HG02759 (cell line): ENCODE results near the gene PHLPP1.
A peak's percentile ranks its signal among the peaks of the same experiment; 100 is the strongest.

Source experiments
- ATAC-seq: cut with Tn5 transposase; IDR thresholded peaks from one replicate; pipeline ENCODE4 v1.9.1; 2021; ENCODE audit warnings: mild to moderate bottlenecking, moderate library complexity; ENCODE audit not compliant: unreplicated experiment

PHLPP1 gene

DNA sequence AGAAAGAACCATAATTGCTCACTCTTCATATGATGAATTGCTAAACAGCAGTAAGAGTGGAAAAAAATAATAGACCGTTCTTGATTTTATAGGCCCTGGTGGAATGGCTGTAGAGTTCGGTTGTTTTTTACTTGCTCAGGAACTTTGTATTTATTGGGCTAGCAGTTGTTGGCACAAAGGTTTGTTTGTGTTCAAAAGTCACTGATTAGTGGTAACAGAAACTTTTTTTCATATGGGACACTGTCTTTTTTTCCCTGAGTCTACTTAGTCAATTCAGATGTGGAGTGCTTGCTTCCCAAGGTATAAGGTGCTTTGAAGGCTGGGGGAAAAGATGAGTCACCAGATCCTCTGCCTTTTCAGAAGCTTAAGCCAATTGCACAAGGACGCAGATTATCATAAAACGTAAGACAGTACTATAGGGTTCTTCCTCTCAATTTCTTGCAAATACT, 25.8 kb downstream of the PHLPP1 start:
- ATAC-seq: no peak

DNA sequence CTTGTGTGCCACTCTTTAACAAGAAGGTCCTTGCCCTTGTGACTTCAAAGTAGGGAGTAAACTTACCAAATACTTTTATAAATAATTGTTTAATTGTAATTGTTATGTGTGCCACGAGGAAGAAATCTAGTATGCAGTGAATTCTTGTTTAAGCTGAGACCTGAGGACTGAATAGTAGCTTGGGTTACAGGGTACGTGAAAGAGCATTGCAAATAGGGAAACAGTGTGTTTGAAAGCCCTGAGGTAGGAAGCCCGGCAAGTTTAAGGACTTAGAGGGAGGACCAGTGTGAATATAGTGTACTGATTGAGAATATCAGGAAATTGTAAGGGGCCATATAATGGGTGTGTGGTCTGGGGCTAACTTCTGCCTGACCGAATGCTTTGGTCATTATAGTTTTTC, 26.2 kb downstream of the PHLPP1 start:
- no peak for ATAC-seq

DNA sequence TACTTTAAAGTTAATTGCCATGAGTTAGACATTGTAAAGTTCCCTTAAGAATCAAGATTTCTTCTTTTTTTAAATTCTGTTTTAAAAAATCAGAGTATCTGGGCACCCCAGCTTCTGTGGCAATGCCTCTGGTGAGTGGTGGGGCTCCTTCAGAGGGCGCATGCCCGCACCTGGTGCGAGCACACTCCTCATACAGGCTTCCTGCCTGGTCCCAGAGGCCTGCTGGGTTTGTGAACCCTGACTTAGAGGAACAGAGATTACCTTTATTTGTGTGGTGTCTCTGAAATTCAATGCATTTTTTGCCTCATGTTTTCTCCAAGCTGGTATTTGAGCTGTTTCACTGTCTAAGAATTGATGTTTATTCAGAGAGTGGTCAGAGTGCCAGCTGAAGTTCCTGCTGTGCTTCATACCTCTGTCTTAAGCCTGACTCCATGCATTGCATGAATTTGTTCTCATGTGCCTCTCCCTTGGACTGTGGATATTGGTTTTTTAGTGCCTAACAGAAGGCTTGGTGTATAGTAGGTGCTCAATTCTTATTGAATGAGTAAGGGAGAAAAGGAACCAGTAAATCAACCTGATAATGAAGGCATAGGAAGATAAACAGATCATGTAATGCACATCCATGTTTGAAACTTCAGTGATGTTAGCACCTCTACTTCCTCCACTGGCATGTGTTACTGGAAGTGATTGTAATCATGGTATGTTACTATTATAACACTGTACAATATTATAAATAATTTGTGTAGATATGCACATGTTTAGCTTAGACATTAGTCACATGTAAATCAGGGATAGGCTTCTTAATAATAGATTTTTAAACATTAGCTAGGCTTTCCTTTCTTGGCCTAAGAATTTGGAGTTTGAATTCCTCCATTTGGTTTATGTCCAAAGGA, 29.0 kb downstream of the PHLPP1 start:
- ATAC-seq: peak; percentile 83

DNA sequence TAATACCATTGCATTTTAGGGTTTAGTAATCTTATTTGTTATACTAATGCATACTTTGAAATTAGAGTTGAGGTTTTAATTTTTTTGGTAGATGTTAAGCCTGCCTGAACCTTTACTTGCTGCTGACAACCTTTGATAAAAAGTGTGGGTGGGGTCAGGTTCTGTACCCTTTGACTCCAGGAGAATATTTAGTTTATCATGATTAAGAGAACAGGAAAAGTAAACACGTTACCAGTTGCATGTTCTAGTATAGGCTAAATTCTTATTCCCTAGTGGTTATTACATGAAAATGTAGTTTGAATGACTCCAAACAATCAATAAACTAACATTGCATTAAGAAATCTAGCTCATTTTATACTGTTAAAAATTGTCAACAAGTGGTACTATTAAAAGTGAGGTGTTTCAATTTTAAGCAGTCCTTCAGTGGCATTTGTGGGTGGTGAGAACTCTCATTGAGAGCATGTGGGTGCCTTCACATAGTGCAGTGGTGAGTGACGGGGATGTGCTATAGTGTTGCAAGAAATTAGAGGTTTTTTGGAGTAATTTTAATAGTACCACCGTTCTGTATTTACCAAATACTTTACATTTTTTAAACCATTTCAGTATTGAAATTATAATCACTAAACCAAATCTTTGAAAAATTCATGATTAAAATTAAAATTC, 29.9 kb downstream of the PHLPP1 start:
- ATAC-seq: no peak

DNA sequence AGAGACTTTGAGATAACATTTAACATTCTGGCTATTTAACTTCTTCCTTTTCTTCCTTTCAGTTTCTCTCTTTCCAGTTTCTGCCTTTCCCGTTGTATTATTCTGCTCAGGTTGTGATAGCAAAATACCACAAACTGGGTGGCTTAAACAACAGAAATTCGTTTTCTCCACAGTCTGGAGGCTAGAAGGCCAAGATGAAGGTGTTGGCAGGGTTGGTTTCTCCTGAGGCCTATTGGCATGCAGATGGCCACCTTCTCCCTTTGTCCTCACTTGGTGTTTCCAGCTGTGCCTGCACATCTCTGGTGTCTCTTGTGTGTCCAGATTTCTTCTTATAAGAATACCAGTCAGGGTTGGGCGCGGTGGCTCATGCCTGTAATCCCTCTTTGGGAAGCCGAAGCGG, 34.0 kb downstream of the PHLPP1 start:
- no peak for ATAC-seq

DNA sequence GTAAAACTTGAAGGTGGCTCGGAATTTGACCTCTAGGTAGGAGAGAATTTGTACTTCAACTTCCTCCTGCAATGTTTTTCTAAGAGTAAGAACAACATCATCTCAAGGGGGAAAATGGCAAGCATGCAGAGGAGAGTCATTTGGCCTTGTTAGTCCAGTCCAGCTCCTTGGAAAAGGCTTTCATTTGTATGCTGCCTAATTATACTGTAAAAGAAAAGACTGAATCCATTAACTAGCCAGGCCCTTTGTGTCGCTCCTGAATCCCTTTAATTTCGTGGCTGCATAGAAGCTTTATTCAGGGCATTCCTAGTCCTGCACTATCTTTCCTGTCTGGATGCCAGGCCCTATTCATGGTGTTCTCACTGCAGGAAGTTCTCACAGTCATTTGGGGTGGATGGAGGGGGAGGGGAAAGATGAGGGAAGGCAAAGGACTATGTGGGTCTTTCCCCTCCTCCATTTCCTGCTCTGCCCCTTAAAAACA, 36.0 kb downstream of the PHLPP1 start:
- no peak for ATAC-seq

DNA sequence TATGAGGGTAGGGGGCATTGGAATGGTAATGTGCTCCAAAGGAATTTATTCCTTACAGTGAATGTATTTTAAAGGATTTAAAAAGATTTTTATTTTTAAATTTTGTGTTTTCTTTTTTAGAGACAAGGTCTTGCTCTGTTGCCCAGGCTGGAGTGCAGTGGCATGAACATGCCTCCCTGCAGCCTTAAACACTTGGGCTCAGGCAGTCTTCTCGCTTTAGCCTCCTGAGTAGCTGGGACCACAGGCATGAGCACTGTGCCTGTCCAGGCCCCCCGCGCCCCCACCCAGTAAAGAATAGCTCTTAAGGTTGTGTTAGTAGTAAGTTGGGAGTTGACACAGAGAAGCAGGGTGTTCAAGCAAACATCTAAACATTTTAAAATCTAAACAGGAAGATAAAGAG, 36.6 kb downstream of the PHLPP1 start:
- ATAC-seq: no peak

DNA sequence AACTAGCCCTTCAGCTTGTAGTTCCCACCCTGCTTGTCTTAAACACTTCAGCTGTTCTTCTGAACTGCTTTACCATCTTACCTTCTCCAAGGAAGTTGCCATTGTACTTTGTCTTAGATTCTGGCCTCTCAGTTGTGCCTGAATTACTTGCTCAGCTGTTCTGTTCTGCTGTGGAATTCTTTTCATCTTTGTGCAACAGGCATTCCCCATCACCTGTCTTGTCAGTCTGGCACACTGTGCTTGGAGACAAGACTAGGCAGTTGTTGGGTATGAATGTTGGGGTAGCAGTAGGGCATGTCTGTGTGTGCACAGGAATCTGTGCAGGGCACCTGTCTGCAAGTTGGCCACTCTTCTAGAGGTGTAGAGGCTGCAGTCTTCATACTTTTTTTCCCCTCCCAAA, 38.7 kb downstream of the PHLPP1 start:
- no peak for ATAC-seq

DNA sequence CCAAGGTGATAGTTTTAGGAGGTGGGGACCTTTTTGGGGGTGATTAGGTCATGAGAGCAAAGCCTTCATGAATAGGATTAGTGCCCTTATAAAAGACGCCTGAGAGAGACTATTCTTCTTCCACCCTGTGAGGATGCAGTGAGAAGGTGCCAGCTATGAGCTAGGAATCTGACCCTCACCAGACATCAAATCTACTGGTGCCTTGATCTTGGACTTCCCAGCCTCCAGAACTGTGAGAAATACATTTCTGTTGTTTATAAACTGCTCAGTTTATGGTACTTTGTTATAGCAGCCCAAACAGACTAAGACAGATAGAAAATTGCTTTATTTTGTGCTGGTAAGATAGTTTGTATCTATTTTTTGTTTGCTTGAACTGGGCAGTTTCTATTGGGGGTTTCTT, 40.1 kb downstream of the PHLPP1 start:
- ATAC-seq: no peak

DNA sequence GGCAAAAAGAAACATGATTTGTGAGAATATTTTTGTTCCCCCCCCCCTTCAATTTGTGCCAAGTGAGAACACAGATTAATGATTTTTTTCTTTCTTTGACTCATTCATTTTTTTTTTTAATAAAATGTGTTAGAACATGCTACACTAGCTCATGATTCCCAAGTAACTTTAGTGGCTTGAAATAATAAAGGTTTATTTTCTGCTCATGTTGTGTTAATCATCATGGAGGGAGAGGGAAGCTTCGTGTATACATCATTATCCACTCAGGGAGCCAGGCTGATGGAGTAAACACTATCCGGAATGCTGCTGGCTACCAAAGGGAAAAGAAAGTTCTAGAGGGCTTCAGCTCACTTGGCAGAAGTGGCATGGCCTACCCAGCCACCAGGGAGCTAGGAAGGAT, 40.6 kb downstream of the PHLPP1 start:
- no peak for ATAC-seq

DNA sequence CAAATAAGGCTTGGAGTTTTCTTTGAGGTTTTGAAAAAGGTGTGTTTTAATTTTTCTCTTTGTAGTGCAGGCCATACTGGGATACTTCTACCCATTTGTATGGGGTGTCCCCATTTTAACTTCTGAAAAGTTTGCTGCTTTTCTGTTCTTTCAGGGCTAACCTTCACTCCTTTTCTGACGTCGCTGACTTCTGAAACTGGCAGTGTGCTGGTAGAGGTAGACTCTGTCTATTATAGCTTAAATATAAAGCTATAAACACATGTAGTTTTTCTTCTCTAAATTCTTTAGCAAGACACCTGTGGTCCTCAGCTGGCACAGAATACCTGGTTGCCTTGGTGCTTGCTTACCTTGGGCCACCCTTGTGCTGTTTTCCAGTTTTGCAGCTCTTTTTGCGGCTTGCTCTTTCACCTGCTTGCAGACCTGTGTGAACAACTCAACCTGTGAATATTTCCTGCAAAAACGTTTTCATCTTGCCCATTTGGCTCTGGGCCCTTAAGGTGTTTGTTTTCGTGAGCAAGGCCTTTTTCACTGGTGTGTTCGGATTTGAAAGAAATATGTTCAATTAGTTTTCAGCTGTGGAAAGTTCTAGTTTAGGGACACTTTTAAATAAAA, 42.2 kb downstream of the PHLPP1 start:
- no peak for ATAC-seq

DNA sequence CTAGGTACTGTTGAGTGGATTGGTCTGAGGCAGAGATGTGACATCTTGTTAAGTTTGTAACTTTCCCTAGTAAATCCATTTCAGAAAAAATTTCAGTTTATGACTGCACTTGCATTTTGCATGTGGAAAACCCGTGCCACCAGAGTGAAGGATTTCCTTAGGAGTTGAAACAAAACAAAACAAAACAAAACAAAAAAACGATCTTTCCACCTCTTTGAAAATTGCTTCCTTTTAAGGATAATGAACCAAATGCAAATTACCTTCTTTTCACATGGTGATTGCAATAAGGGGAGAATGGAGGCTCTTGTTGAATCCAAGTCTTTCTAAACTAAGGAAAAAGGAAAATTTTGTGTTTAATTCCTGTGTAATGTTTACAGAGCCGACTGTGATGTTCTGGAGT, 43.2 kb downstream of the PHLPP1 start:
- no peak for ATAC-seq

DNA sequence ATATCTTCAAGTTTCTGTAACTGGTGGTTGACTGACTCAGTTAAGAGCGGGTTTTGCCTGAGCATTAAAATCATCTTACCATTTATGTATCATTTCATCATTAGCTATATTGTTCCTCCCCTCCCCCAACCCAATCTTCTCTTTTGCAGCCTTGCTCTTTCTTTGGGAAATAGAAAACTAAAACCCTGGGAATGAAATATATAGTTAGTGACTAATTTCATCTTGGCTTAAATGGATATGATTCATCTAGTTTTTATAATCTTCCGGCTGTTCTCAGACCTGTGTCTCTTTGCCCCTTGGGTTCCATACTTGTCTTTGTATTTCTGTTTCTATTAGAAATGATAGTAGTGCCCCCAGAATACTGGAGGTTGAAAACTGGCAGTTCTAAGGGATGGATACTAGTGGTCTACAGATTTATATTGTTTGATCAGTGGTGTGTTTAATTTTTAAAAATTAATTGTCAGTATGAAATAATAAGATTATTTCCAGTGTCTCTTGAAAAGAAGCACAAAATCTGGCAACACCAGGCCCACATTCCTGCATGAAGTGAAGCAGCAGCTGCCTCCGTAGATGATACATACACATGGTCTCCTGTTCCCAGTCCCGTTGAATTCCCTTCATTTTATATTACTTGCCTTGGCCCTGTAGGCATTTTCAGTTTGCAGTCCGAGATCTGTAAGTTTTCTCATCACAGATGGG, 44.5 kb downstream of the PHLPP1 start:
- no peak for ATAC-seq

DNA sequence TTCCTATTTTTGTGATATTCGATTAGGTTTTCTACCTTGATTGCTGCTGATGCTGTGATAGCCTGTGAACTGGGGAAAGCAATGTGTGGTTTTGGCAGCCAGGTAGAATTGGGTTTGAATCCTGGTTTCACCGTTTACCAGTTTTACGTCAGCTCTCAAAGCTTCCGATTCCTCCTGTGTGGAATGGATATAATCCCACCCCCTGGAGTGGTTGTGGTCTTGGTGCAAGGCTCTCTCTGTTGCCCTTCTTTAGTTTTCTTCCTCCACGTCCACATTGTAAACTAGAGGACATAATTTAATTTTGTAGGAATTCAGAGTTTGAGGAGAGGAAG, 45.0 kb downstream of the PHLPP1 start:
- ATAC-seq: no peak

DNA sequence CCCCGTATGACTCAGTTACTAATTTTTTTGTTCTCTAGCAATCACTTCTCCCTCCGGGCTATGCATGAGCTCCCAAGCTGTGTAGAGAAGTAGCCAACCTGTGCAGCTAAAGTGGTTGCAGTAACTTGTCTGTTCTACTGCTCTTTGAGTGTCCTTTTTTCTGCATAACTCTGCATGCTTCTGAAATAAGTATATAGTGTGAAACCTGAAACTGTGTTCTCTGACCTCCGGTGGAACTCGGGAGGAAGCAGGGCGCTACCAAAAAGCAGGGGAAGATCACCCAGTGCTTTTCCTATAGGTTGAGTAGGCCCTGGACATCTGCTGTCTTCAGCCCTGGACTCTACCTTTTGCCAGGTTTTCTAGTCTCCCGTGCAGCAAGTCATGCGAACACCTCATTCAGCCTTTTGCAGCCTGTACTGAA, 47.8 kb downstream of the PHLPP1 start:
- no peak for ATAC-seq

DNA sequence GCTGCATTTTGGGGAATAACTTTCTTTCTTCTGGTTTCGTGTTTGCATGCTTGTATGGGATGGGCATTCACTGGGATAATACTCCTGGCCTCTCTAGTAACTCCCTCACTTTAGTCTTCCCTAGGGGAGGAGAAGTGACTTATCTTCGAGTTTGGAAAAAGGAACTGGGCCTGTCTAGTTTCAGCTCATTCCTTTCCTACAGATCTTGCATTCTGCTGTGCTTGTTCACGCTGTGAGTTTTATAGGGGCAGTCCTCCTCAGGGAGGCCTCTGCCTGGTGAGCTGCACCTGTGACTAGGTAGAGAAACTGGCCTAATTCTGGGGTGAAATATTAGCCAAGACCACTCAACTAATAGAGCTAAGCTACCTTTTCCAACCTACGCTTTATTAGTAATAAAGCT, 50.9 kb downstream of the PHLPP1 start:
- no peak for ATAC-seq

DNA sequence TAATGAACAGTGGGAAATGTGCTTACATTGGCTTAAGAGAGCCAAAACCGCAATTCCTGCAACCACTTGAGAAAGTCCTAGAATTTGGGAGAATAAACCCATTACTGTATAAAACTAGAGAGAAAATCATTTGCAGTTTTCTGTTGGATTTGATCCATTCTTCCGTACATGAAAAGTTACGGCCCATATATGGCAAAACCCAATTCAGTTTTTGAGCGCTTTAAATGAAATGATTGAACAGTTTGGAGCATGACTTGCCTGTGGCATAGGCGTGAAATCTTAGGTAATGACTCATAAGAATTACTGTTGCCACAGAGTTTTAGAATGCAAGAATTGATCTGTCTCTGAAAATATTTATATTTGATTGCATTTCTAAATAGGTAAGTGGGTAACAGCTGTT, 52.0 kb downstream of the PHLPP1 start:
- ATAC-seq: no peak

DNA sequence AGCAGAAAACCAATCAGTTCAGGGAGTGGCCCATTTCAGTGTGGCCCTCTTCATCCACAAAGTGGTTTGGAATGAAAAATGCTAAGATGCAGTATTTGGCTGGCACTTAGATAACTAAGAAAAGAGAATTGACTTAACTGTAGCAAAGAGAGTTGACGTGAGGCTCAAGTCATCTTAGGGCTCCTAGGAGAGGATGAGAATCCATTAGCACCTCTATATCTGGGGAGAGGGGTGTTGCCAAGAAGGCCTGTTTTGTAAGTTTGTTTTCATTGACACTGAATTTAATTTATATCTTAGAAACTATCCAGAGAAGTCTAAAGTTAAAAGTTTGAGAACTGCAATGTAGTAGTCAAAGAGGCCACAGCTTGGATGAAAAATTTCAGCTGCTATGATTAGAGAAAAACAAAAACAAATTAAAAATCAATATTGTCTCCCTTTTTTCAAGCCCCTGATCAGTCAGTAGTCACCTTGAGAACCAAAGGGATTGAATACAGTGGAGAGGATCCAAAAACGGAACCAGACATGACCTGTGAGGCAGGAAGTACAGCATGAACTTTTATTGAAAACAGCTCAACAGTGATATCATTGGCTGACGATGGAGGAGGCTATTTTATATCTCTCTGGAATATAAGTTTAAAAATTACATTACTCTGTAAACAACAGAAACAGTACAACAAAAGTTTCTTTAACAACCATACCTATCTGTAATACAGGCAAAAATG, 52.7 kb downstream of the PHLPP1 start:
- no peak for ATAC-seq

DNA sequence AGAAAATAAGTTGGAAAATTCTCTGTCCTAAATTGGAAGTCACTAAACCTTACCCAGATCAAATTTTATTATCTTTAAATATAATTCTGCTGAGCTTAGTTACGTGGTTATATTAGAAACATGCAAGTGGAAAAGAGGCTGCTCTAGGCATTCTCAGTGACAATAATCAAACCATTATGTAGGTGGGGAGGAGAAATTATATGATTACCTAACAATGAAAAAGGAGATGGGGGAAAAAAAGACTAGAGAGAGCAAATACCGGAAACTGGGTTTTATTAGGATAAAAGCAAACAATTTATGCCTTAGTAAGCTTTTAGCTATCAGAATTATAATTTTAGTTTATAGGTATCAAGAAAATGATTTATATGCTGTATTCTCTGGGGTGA, 53.2 kb downstream of the PHLPP1 start:
- no peak for ATAC-seq

DNA sequence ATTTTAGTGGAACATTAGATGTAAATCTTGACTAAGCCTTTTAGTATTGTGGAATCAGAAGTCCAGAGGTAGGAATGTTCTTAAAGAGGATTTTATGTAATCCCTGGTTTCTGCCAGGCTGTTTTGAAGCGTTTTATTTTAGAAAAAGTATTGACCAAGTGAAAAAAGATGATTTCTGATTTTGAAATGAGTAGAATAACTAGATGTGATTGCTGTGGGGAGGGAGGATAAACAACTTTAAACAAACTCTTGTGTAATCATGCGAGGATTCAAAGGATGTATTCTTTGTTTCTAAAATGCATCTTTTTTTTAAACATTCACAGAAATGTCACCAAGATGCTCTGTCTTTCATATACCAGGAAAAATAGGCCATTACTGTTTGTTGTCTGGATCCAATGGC, 53.9 kb downstream of the PHLPP1 start:
- ATAC-seq: no peak
